SKM-1 treated with dmso at 0.1 percent for 144 hours (cell line): ENCODE results near the gene LHX1.

Experiments
- DNase-seq: peaks from one replicate; lab custom pipeline; 2025; ENCODE audit not compliant: unreplicated experiment; lab: John Stamatoyannopoulos, UW

Gene LHX1

GRCh38 chr17:36921095-36921851 lies 16.0 kb upstream of the LHX1 start:
- DNase-seq, result no peak

GRCh38 chr17:36922175-36922574 lies 15.1 kb upstream of the LHX1 start:
- no peak for DNase-seq

- DNase-seq, result no peak
Measured at GRCh38 chr17:36923814-36924221, 13.5 kb upstream of the LHX1 start.

GRCh38 chr17:36926226-36926625 lies 11.0 kb upstream of the LHX1 start:
- no peak for DNase-seq

- no peak for DNase-seq
Measured at GRCh38 chr17:36926701-36927100, 10.6 kb upstream of the LHX1 start.

- no peak for DNase-seq
Measured at GRCh38 chr17:36928471-36929345, 8.6 kb upstream of the LHX1 start.

- DNase-seq, result no peak
Measured at GRCh38 chr17:36929851-36930582, 7.3 kb upstream of the LHX1 start.

GRCh38 chr17:36930583-36930900 lies 6.7 kb upstream of the LHX1 start:
- no peak for DNase-seq

- no peak for DNase-seq
Measured at GRCh38 chr17:36931096-36931696, 6.1 kb upstream of the LHX1 start.

GRCh38 chr17:36931697-36932382 lies 5.4 kb upstream of the LHX1 start:
- no peak for DNase-seq

- no peak for DNase-seq
Measured at GRCh38 chr17:36932383-36932693, 4.9 kb upstream of the LHX1 start.

- no peak for DNase-seq
Measured at GRCh38 chr17:36932694-36933511, 4.4 kb upstream of the LHX1 start.

- no peak for DNase-seq
Measured at GRCh38 chr17:36933512-36934143, 3.6 kb upstream of the LHX1 start.

- no peak for DNase-seq
Measured at GRCh38 chr17:36934144-36934691, 3.1 kb upstream of the LHX1 start.

GRCh38 chr17:36934692-36935630 lies 2.3 kb upstream of the LHX1 start:
- DNase-seq, result no peak

- no peak for DNase-seq
Measured at GRCh38 chr17:36935671-36936454, 1.4 kb upstream of the LHX1 start.

GRCh38 chr17:36936455-36937000 lies 747 bp upstream of the LHX1 start:
- DNase-seq, result no peak
